Endothelial cell of umbilical vein (primary cell): ENCODE results near the gene KIFC3. TPM values are rescaled to one million over a fixed set of nuclear protein-coding genes. Genes with fewer than 3 reads are reported as not detected.

Source experiments
- BruUV-seq: library from RNA; stranded (reverse); fragments of 400-500 nt; replicated peaks from 2 replicates; lab custom pipeline; 2021; lab: Mats Ljungman, UMichigan
- CTCF ChIA-PET: fragments of 300-600, 350-600 bp; sonication (Branson Sonifier 250); formaldehyde crosslinking; loops from one replicate; lab custom pipeline; 2021; ENCODE audit warnings: antibody characterized with exemption, inconsistent platforms; lab: Charles Lee
- POLR2A ChIA-PET: fragments of 300-600, 350-600 bp; sonication (Branson Sonifier 250); formaldehyde crosslinking; loops from one replicate; lab custom pipeline; 2021; ENCODE audit warnings: antibody characterized with exemption, inconsistent platforms; lab: Charles Lee
- DNase-seq: peaks from one replicate; pipeline ENCODE4 v3.0.0-alpha.2; 2011; ENCODE audit warnings: low read depth, low spot score
- FAIRE-seq: peaks from 2 replicates; lab custom pipeline; 2011; peaks lifted over from hg19 to GRCh38; lab: Jason Lieb, UNC
- H2AFZ ChIP-seq: 2 replicates; pipeline ENCODE4 v1.6.0; 2012; ENCODE audit warnings: low read depth, low read length, control low read depth, inconsistent platforms
- H3K27ac ChIP-seq: 2 replicates; pipeline ENCODE4 v1.5.1; 2011; ENCODE audit warnings: low read depth, mild to moderate bottlenecking, control low read depth, low read length, moderate library complexity; ENCODE audit not compliant: insufficient read depth
- H3K27me3 ChIP-seq, 2 experiments: 2 replicates each; pipeline versions ENCODE4 v1.6.0 to v1.6.1; 2011; ENCODE audit warnings: low read length in 2 of 2, mixed read lengths in 1 of 2; ENCODE audit not compliant: control insufficient read depth in 2 of 2, insufficient read depth in 2 of 2
- H3K36me3 ChIP-seq, 2 experiments: 2 replicates in 1 of 2; 3 replicates in 1 of 2; pipeline ENCODE4 v1.5.1; 2011; ENCODE audit warnings: low read length in 2 of 2, mild to moderate bottlenecking in 1 of 2, moderate library complexity in 1 of 2; ENCODE audit not compliant: control insufficient read depth in 2 of 2, insufficient read depth in 2 of 2; ENCODE audit errors: extremely low read depth in 1 of 2
- H3K4me1 ChIP-seq: 3 replicates; pipeline ENCODE4 v1.5.1; 2011; ENCODE audit warnings: mild to moderate bottlenecking, low read length; ENCODE audit not compliant: control insufficient read depth, insufficient read depth; ENCODE audit errors: extremely low read depth
- H3K4me2 ChIP-seq: 2 replicates; pipeline ENCODE4 v1.6.1; 2011; ENCODE audit warnings: low read length, control low read depth, mixed read lengths; ENCODE audit not compliant: insufficient read depth
- H3K4me3 ChIP-seq, 3 experiments: fragments of 200-600 bp in 1 of 3; sonication (generic), shearing (Covaris generic) in 1 of 3; replicated peaks in 1 of 3; 2 replicates each; pipeline ENCODE4 v1.5.1; 2011 to 2016; ENCODE audit warnings: control low read depth in 3 of 3, low read length in 3 of 3, mild to moderate bottlenecking in 2 of 3, inconsistent platforms in 1 of 3, low read depth in 1 of 3, moderate library complexity in 1 of 3; ENCODE audit not compliant: insufficient read depth in 1 of 3
- H3K79me2 ChIP-seq: 2 replicates; pipeline ENCODE4 v1.6.0; 2012; ENCODE audit warnings: low read length, inconsistent platforms; ENCODE audit not compliant: control insufficient read depth, insufficient read depth
- H3K9ac ChIP-seq: replicated peaks from 2 replicates; pipeline ENCODE3; 2011; ENCODE audit warnings: low read length, control low read depth; ENCODE audit not compliant: insufficient read depth; ENCODE audit errors: extremely low read depth
- H3K9me1 ChIP-seq: replicated peaks from 3 replicates; pipeline ENCODE4 v1.6.0; 2011; ENCODE audit warnings: mild to moderate bottlenecking, low read length; ENCODE audit not compliant: control insufficient read depth, insufficient read depth; ENCODE audit errors: extremely low read depth
- H3K9me3 ChIP-seq: replicated peaks from 2 replicates; pipeline ENCODE4 v1.5.1; 2012; ENCODE audit warnings: low read length, inconsistent platforms; ENCODE audit not compliant: control insufficient read depth, insufficient read depth
- H4K20me1 ChIP-seq: replicated peaks from 2 replicates; pipeline ENCODE3; 2011; ENCODE audit warnings: mild to moderate bottlenecking, low read length; ENCODE audit not compliant: control insufficient read depth, insufficient read depth; ENCODE audit errors: extremely low read depth
- CTCF ChIP-seq, 2 donors: IDR thresholded peaks; 1 replicate in 1 of 2; 2 replicates in 1 of 2; pipeline ENCODE4 v1.5.1; 2011; ENCODE audit warnings: low read length in 2 of 2, mild to moderate bottlenecking in 2 of 2, moderate library complexity in 2 of 2, control low read depth in 1 of 2, inconsistent platforms in 1 of 2, low read depth in 1 of 2; ENCODE audit not compliant: insufficient read depth in 1 of 2; ENCODE audit errors: extremely low read depth in 1 of 2
- EZH2 ChIP-seq: IDR thresholded peaks from 2 replicates; pipeline ENCODE4 v1.6.1; 2012; ENCODE audit warnings: borderline replicate concordance, low read depth, mild to moderate bottlenecking, moderate library complexity, low read length, inconsistent platforms; ENCODE audit not compliant: severe bottlenecking
- FOS ChIP-seq: IDR thresholded peaks from 2 replicates; pipeline ENCODE4 v1.6.1; 2011; ENCODE audit warnings: mild to moderate bottlenecking, low read length, moderate library complexity, borderline replicate concordance; ENCODE audit not compliant: insufficient read depth
- GATA2 ChIP-seq: IDR thresholded peaks from 2 replicates; pipeline ENCODE4 v1.7.0; 2011; ENCODE audit warnings: low read depth, mild to moderate bottlenecking, moderate library complexity, mixed read lengths, low read length; ENCODE audit not compliant: insufficient read length, insufficient read depth
- JUN ChIP-seq: IDR thresholded peaks from 2 replicates; pipeline ENCODE4 v1.6.1; 2011; ENCODE audit warnings: borderline replicate concordance, low read depth; ENCODE audit not compliant: insufficient read length, insufficient read depth
- MAX ChIP-seq: IDR thresholded peaks from 2 replicates; pipeline ENCODE4 v1.6.1; 2011; ENCODE audit not compliant: insufficient read depth, insufficient read length
- MYC ChIP-seq: IDR thresholded peaks from one replicate; pipeline ENCODE4 v1.6.1; 2011; ENCODE audit warnings: mild to moderate bottlenecking, low read depth, low read length
- POLR2A ChIP-seq: IDR thresholded peaks from 2 replicates; pipeline ENCODE4 v1.6.1; 2012; ENCODE audit warnings: low read depth, mild to moderate bottlenecking, control low read depth, low read length
- POLR2AphosphoS5 ChIP-seq: IDR thresholded peaks from 2 replicates; pipeline ENCODE4 v1.6.1; 2012; ENCODE audit warnings: low read depth, mild to moderate bottlenecking, control low read depth, low read length, moderate library complexity; ENCODE audit not compliant: insufficient read depth
- dilution Hi-C: fragments of 300-500 bp; cut with MboI; formaldehyde crosslinking; loops from one replicate; pipeline ENCODE4 v1.15.0; 2019; ENCODE audit warnings: low sequenced_read_pairs; ENCODE audit not compliant: extremely low pct_ligation_motif_present
- intact Hi-C: fragments of 100-400 bp; cut with micrococcal nuclease; formaldehyde crosslinking; loops from one replicate; pipeline ENCODE4 v1.10.0; 2022
- polyA plus RNA-seq, 4 experiments: library from polyadenylated mRNA; depleted of rRNA in 3 of 4; stranded (reverse) in 3 of 4; unstranded in 1 of 4; fragments of >200 nt; gene quantifications; 2 replicates each; pipeline versions ENCODE4 v1.2.1 to v1.2.3, GENCODE V29; 2011 to 2012; ENCODE audit warnings: missing spikeins in 1 of 4
- total RNA-seq: library from RNA; stranded (reverse); gene quantifications from 2 replicates; pipeline ENCODE4 v1.2.3, GENCODE V29; 2021

The KIFC3 gene
- total and polyA plus RNA-seq, 2 donors (not counting 3 experiments of a cell fraction or from before 2014, with no cell fraction given) = 36.3 to 62.2 TPM

GRCh38 chr16:57764006-57764340, 38.3 kb downstream of the KIFC3 start:
- Histone ChIP-seq H3K79me2 (no peaks in the 10 kb centered on the region), H4K20me1 (no peaks in the 10 kb centered on the region), H3K27ac (no peak overlapping the region), H3K27me3 (no peaks in the 10 kb centered on the region), H3K36me3 (peaks cover 0 to 29% of the 10 kb centered on the region in 2 experiments), H2AFZ (no peak overlapping the region), H3K4me2 (no peak overlapping the region), H3K4me1 (peaks cover 4% of the 10 kb centered on the region), H3K9ac (no peak overlapping the region), H3K4me3 (no peak overlapping the region), H3K9me1 (no peaks in the 10 kb centered on the region), H3K9me3 (no peaks in the 10 kb centered on the region)
- BruUV-seq = no TSS peak
- dilution Hi-C loops = no loop called here
- FAIRE-seq (no peak), DNase-seq (no peak)
- CTCF ChIA-PET = interaction anchor here (0.5 to 1.4 kb wide), 8 partner anchors 10 to 188 kb away, joined by 3 to 7 read pairs (median 4); no protein-coding TSS in a partner anchor
- intact Hi-C loops = loop anchor here (1.0 kb wide), 1 partner anchor 36 kb away; no protein-coding TSS in a partner anchor
- POLR2A ChIA-PET = interaction anchor here (0.6 to 0.9 kb wide), 2 partner anchors 205 to 365 kb away, joined by 3 to 9 read pairs; partner anchors contain the start of gene CFAP20
- no peak for TF ChIP-seq MAX
- no peak for TF ChIP-seq GATA2
- TF ChIP-seq JUN = no peak
- TF ChIP-seq FOS = no peak
- TF ChIP-seq CTCF (IDR thresholded peaks at IDR 0.05; ENCODE audit: extremely low read depth in 1 of 2, insufficient read depth in 1 of 2, low read depth in 1 of 2, low read length in 2 of 2) = no peak
- no peak for TF ChIP-seq POLR2AphosphoS5
- TF ChIP-seq EZH2 = no peak
- TF ChIP-seq POLR2A = no peak
- TF ChIP-seq MYC = no peak
